HG03139 (cell line): Measurements from ENCODE around the gene MAD1L1.
"Not testable (repeated sequence)": the region's sequence is repeated elsewhere in the genome, so short reads cannot be mapped to it uniquely, and the experiment has no call there.

Experiments used
- ATAC-seq: cut with Tn5 transposase; IDR thresholded peaks from one replicate; pipeline ENCODE4 v1.9.1; 2021; ENCODE audit not compliant: unreplicated experiment

MAD1L1 gene

DNA sequence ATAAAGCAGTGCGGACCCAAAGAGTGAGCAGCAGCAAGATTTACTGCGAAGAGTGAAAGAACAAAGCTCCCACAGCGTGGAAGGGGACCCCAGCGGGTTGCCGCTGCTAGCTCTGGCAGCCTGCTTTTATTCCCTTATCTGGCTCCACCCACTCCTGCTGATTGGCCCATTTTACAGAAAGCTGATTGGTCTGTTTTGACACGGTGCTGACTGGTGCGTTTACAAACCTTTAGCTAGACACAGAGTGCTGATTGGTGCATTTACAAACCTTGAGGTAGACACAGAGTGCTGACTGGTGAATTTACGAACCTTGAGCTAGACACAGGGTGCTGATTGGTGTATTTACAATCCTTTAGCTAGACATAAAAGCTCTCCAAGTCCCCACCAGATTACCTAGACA lies 256.2 kb downstream of the MAD1L1 start:
- not testable (repeated sequence) for ATAC-seq

DNA sequence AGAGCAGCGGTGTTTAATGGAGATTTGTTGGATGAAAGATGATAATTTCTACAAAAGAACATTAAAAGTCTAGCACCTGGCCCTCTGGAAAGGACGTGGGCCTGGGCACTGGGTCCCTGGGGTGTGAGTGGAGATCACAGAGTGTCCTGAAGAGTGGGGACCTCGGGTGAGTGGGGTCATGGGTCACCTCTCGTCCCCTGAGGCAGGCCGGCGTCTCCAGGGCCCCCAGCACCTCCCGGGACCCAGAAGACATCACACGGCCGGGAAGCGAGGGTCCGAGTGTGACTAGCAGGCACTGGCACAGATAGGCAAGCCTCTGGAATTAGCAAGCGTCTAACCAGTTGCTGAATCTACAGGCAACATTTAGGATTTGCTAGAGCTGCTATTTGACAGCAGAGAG lies 257.2 kb downstream of the MAD1L1 start:
- no peak for ATAC-seq

DNA sequence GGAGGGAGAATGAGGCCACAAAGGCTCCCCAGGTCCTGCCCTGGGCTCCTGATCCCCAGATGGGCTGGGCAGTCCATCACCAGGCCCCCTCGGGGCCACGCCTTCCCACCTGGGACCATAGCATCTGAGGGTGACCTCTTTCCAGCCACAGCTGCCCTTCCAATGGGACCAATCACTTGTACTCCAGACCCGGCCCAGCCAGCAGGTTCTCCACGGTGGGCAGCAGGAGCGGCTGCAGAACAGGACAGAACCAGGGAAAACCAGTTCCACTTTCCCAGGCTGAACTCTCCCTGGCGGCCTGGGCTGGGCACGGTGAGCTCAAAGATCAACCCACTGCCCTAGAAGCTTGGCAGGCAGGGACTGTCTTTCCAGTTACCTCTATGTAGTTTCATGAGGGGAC lies 257.6 kb downstream of the MAD1L1 start:
- ATAC-seq: no peak

DNA sequence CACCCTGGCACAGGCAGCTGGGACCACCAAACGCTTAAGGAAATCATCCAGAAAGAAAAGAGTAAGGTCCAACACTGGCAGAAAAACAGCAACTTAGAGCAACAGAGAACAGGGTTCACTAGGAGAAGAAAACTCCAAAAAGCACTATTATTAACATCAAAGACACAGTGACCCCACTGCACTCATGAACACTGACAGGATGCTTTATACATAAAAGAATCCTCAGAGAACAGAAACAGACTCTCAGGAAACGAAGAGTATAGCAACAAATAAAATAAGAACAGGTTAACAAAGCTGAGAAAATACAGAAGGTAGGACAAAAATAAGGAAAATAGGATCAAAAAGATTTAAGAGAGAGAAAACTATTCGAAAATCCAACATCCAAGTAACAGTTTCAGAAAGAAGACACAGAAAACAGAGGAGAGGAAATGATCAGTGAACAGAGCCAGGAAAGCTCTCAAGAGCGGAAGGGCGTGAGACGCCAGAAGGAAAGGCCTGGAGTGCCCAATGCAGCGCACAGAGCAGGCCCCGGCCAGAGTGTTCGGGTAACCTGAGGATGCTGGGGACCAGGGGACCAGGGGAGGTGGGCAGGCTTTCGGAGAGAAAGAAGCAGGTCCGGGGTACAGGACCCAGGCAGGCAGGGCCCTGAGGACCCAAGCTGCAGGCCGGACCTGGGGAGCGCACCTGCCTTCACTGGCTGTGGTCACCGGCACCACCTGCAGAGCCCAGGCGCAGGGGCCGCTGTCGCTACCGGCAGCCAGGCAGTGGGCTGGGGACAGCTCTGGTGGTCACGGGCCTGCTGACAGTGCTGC lies 258.2 kb downstream of the MAD1L1 start:
- ATAC-seq: no peak

DNA sequence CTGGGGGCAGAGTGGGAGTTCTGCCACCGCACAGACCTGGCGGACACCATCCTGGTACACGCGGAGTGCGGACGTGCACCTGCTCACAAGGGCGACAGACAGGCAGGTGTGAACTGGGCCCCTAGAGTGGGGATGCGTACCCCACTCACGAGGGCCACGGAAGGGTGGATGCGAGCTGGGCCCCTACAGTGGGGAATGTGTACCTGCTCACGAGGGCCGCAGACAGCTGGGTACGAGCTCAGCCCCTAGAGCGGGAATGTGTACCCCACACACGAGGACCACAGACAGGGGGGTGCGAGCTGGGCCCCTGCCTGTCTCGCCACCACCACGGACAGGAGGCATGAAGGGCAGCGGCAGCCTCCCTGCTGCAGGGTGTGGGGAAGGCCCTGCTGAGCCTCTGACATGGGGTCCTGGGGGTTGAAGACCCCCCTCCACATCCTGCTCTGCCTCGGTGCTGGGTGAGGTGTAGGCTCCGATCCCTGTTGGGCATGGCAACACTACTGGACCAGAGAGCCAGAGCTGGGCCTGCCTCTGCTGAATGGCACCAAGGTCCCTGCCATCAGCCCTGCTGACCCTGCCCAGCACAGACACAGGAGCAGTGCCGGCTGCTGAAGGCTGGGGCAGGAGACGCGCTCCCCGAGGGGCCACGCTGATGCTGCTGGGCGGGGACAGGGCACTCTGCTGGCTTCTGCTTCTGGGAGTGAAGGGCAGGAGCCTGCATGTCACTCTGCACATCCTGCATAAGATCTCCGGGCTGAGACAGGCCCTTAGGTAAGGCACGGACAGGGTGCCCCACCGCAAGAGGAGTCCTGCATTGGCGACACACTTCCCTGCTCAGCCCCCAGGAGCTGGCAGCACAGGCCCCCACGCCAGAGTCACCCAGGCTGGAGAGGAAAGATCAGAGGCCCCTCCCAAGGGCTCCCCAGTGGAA lies 259.2 kb downstream of the MAD1L1 start:
- ATAC-seq: no peak

DNA sequence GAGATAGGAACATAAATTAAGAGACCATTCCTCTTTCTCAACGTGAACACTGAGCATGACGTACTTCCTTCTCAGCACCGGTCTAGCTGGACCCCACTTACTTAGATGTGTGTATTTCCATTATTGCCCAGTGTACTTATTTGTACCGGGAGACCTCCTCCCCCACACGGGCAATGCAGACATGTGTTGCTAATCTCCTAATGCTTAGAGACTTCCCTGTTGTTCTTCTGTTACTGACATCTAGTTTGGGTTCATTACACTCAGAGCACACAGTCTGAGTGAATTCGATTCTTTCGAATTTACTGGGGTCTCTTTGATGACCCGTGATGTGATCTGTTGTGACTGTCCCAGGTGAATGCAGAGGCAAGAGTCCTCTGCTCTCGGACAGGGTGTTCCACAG lies 260.0 kb downstream of the MAD1L1 start:
- no peak for ATAC-seq

DNA sequence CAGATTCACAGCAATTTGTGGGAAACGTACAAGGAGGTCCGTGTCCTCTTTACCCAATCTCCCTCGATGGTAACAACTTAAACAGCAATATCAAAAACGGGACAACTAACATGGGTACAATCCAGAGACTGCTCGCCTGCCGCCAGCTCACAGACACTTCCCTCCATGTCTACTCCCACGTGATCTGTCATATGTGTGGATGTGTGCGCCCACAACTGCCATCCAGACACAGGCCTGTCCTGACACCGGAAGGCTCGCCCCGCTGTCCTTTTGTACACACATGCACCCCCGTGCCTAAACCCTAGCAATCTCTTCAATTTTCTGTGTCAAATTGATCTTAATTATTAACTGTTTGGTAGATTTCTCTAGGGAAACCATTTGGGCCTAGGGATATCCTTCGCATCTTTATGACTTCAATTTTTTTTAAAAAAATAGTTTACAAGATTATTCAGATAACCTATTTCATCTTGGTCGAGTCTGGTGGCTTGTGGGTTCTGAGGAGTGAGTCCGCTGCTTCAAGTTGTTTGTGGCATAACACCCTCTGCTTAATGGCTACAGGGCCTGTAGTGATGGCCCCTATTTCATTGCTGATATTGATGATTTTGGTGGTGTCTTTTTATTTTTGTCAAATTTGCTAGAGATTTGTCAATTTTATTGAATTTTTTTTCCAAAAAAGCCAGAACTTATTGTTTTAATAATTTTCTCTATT lies 260.6 kb downstream of the MAD1L1 start:
- no peak for ATAC-seq

DNA sequence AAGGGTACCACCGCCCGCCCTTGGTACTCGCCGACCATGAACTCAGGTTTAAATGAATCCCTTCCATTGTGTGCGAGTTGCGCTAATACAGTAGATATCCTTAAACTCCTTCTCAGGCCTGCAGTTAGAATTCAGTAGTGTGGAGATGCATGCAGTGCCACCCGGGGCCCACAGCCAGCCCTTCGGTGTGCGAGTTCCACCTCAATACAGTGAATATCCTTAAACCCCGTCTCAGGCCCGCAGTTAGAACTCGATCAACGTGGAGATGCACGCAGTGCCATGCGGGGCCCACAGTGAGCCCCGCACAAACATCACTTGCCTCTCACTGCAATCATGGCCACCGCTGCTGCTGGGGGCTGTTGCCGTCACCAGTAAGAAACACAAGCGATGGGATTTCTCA lies 261.9 kb downstream of the MAD1L1 start:
- no peak for ATAC-seq

DNA sequence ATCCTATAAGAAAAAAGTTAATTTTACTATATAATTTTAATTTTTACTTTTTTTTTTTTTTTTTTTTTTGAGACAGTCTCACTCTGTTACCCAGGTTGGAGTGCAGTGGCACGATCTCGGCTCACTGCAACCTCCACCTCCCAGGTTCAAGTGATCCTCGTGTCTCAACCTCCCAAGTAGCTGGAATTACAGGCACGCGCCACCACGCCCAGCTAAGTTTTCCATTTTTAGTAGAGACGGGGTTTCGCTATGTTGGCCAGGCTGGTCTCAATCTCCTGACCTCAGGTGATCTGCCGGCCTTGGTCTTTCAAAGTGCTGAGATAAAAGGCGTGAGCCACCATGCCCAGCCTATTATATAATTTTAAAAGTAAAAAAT lies 262.5 kb downstream of the MAD1L1 start:
- ATAC-seq: not testable (repeated sequence)

DNA sequence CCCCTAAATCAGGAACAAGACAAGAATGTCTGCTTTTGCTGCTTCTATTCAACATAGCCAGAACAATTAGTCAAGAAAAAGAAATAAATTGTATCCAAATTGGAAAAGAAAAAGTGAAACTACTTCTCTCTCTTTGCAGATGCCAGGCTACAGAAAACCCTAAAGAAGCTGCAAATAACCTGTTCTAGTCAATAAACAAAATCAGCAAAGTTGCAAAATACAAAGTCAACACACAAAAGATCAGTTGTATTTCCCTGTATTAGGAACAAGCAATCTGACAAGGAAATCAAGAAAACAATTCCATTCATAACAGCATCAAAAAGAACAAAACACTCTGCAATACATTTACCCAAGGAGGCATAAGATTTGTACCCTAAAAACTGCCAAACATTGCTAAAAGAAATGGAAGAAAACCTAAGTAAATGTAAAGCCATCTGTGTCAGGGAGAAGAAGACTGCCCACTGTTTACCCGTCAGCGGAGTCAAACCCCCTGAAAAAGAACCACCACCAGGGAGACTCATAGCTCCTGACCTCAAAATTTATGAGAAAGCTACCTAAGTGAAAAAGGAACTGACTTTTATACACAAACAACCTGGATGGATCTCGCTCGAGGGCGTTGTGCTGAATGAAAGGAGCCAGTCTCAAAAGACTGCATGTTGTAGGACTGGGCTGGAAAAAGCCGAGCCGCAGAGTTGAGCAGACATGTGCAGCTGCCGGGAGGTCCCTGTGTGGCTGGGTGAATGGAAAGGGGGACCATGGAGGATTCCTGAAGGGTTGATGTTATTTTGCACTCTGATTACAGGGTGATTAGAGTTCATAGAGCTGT lies 263.1 kb downstream of the MAD1L1 start:
- ATAC-seq: no peak

DNA sequence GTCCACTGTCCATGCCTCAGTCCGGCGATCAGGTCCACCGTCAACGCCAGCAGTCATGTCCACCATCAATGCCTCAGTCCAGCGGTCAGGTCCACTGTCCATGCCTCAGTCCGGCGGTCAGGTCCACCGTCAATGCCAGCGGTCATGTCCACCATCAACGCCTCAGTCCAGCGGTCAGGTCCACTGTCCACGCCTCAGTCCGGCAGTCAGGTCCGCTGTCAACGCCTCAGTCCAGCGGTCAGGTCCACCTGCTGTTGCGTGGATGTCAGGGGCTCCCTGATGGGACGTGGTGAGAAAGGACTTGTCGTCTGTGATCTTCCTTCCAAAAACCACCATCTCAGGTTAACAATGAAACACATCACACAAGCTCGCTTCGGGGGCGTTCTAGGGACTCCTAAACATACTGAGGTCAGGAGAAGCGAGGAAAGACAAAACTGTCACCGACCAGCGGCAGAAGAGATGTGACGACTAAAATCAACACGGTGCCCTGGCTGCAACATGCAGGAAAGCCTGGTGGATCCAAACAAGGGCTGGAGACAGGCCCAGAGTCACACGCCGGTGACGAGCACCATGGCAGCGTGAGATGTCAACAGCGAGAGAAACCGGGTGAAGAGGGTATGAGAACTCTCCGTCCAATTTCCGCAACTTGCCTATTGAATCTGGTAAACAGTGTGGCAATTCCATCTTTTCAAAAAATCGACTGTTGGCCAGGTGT lies 264.2 kb downstream of the MAD1L1 start:
- ATAC-seq: no peak

DNA sequence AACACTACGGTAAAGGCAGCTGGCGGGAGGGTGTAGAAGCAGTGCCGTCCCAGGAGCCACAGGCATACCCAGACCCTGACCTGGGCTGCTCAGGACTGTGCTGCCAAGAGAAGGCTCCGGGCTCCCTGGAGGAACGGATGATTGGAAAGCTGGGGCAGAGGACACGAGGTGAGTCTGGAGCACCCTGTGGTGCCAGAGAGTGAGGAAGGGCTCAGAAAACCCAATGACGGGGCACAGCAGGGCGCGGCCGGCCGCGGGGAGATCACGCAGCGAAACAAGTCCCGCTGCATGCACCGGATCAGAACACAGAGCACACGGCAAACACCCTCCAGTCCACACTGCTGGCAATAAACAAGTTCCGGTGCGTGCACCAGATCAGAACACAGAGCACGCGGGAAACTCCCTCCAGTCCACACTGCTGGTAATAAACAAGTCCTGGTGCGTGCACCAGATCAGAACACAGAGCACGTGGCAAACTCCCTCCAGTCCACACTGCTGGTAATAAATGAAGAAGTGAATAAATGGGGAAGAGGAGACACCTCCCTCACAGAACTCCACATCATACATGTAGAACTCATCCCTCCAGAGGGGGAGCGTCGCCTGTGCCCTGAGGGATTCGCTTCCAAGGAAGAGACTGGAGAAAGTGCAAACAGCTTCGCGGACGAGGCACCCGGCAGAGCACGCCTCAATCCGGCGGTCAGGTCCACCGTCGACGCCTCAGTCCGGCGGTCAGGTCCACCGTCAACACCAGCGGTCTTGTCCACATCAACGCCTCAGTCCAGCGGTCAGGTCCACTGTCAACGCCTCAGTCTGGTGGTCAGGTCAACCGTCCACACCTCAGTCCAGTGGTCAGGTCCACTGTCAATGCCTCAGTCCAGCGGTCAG lies 265.0 kb downstream of the MAD1L1 start:
- ATAC-seq: no peak

DNA sequence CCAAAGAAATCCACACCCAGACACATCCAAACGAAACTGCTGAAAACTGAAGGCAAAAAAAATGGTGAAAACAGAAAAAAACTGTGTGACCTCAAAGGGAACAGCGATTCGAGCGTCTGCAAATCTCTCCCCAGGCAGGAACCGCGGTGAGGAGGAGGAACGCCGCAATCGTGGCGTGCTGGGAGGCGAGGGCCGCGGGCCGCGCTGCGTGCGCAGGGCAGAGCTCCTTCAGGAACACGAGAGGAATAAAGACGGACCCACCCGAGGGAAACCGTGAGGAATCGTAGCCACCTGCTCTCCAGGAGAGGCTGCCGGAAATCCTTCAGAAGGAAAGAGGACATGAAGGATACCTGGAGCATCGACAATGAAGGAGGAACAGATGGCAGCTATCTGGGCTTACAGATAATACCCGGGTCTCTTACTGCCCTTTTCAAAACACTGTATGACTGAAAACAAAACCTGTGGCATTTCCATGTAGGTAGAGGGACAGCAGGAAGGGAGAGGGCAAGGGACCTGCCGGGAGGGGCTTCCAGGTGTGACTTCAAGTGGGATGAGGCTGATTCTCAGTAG lies 266.0 kb downstream of the MAD1L1 start:
- no peak for ATAC-seq

DNA sequence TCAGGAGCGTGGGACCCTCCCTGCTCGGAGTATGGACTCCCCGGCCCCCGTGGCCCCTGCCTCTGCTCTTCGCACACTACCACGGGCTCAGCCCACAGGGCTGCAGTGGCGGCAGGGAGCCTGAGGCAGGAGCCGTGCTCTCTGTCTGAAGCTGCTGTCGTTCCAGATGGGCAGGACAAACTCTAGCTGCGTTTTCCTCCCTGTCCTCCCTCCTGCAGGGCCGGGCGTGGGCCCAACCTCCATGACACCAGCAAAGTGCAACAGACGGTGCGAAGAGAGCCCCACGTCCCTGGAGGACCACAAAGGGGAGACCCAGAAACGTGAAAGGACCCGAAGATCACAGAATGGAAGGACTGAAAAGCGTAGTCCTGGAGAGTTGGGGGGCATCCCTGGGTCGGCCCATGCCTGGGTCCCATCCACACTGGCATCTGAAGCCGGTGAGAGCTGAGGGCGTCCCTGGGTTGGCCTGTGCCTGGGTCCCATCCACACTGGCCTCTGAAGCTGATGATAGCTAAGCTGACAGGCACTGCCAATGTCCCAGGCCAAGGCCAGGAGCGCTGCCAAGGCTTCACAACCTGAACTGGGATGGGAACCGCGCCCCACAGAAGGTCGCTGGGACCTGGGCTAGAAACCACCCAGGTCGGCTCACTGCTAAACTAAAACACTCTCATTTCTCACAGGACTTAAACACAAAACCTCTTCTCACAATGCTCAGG lies 267.0 kb downstream of the MAD1L1 start:
- ATAC-seq: no peak

DNA sequence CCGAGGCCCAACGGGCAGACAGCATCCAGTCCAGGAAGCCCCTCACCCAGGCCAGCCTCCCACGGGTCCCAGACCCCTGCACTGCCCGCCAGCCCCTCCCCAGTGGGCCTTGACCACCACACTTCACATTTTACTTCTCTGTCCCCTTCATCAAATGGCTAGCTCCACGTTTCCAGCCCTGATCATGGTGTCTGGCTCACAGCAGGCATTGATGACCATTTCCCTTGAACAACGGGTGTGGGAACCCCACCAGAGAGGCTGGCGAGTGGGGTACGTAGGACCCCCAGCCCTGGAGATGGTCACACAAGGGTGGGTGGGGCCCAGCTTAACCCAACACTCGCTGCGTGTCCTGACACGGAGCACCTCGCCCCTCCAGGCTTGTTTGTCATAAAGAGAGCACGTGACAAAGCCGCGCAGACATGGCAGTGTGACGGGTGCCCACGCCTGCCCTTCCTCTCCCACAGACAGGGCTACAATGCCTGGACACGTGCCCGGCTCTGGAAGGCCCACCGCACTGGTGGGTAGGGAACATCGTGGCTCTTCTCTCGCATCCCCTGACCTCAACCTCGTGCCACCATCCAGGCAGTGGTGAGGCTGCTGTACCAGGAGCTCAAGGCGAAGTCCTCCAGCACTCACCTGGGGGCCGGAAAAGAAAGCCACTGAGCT lies 267.7 kb downstream of the MAD1L1 start:
- no peak for ATAC-seq

DNA sequence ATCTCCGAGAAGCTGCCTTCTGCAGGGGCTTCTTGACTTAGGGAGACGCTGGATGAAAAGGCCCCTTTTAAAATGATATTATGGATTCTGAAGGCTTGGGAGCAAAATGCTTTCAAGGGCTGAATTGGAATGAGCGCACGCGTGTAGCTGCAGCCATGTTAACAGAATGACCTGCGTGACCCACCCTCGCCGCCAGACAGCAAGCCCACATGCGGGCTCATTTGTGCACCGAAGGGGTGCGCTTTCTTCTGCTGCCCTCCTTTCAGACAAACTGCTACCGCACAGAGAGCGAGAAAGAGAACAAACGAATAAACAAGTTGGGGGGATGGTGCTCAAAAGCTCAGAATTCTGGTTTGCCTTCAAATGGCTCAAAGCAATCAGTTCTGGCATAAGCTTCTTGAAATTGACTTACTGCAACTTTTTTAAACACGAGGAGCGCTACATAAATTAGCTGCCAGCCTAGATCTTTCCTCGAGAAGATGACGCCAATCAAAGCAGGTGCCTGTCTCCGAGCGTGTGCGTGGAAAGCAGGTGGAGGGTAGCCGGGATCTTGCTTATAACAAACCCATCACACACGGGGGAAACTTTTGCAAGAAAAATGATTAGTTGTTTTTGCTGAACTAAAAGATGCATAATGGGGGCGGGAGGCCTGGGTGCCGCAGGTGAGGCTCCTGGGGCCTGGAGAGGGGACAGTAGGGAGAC lies 268.4 kb downstream of the MAD1L1 start:
- no peak for ATAC-seq

DNA sequence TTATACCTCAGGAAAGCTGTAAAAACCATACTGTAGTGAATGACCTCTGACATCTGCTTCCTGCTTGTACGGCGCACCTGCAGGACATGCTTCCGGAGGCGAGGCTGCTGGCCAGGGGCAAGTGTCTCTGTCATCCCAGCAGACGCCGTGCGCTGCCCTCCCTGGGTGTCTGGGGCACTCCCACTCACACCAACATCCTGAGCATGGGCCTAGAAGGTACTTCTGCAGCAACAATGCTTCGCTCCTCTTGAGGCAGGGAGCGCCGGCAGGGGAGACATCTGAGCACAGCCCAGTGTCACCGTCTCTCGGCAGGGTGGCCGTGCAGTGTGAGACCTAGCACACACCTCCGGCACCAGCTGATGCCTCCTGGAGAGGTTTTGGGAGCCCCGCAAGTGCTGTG lies 269.2 kb downstream of the MAD1L1 start:
- no peak for ATAC-seq
